IPS-20b (cell line): ENCODE measurements around the gene GAB1.

ENCODE experiments used
- H3K27ac ChIP-seq: one replicate; pipeline ENCODE4 v1.5.1; 2013; ENCODE audit warnings: low read length
- H3K27me3 ChIP-seq: 2 replicates; pipeline ENCODE4 v1.6.1; 2013; ENCODE audit warnings: mild to moderate bottlenecking, low read length, inconsistent platforms; ENCODE audit not compliant: insufficient read depth
- H3K36me3 ChIP-seq: 2 replicates; pipeline ENCODE4 v1.6.1; 2013; ENCODE audit warnings: low read depth, mild to moderate bottlenecking, inconsistent platforms, low read length, moderate library complexity; ENCODE audit not compliant: insufficient read depth
- H3K4me1 ChIP-seq: 2 replicates; pipeline ENCODE4 v1.6.1; 2013; ENCODE audit warnings: mild to moderate bottlenecking, control low read depth, inconsistent platforms, low read length, moderate library complexity; ENCODE audit not compliant: insufficient read depth
- H3K4me3 ChIP-seq: 2 replicates; pipeline ENCODE4 v1.5.1; 2013; ENCODE audit warnings: mild to moderate bottlenecking, low read length, inconsistent platforms
- H3K9ac ChIP-seq: 2 replicates; pipeline ENCODE4 v1.6.1; 2013; ENCODE audit warnings: low read depth, mild to moderate bottlenecking, inconsistent platforms, low read length, moderate library complexity
- H3K9me3 ChIP-seq: 2 replicates; pipeline ENCODE4 v1.6.1; 2013; ENCODE audit warnings: mild to moderate bottlenecking, low read depth, low read length, inconsistent platforms; ENCODE audit not compliant: insufficient read depth

The GAB1 gene

DNA sequence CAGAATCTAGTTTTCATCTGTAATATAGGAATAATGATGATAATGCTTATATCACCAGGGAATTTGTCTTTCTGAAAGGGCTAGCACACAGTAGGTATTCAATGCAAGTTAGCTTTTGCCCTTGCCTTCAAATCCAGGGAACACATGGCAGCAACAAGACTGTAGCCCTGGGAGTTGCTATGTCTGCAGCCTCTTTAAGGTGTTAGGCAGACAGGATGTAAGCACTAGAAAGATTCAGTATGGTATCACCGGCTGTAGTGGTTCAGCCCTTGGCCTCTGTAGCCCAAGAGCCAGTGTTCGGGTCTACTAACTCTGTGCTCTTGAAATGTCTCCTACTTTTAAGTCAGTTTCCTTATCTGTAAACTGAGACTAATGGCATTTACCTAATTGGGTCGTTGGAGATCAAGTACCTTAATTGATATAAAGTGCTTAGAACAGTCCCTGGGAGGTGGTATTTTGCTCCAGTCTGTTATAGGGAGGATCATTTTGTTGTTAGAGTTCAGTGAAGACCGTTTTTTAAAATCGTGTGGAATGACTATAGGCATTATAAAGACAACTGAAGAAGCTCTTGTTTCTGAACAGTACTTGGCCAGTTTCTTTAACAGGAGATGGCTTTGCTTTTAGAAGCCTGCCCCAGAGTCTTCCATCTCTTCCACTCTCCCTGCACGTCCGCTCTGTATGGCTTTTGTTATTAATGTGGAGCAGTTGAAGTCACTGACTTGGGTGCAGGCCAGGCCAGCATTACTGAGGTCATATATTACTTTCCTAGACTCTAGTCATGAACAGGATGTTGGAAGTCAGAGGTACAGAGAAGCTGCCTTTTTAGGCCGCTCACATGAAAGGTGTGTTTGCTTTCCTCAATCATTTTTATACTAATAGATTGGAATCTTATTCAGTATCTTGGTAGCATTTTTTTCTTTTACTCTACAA lies 44.8 kb downstream of the GAB1 start:
- H3K9ac ChIP-seq: no peak overlapping the region
- H3K4me3 ChIP-seq: no peak overlapping the region
- H3K9me3 ChIP-seq: no peaks in the 10 kb centered on the region
- peaks cover 37% of the 10 kb centered on the region for H3K4me1 ChIP-seq
- H3K27ac ChIP-seq: no peak overlapping the region
- no peaks in the 10 kb centered on the region for H3K27me3 ChIP-seq
- no peaks in the 10 kb centered on the region for H3K36me3 ChIP-seq

DNA sequence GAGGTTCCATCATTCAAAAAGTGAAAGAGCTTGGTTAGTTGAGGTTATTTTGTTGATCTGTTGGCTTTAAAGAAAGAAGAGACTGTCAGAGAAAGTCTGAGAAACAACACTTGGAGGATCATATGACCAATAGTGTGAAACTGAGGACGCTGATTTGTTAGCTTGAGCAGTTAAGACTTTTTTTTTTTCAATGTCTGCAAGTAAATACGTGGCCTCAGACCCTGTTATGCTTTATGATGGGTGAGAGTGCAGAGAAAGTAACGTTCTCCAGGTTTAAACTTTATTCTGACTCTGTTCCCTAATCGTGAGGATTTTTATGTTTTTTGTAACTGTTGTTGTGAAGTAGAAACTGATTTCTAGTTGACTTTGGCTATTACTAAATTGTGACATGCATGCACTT lies 45.9 kb downstream of the GAB1 start:
- H3K9me3 ChIP-seq: no peaks in the 10 kb centered on the region
- H3K9ac ChIP-seq: no peak overlapping the region
- H3K4me1 ChIP-seq: peaks cover 36% of the 10 kb centered on the region
- H3K27ac ChIP-seq: no peak overlapping the region
- no peaks in the 10 kb centered on the region for H3K36me3 ChIP-seq
- no peaks in the 10 kb centered on the region for H3K27me3 ChIP-seq
- no peak overlapping the region for H3K4me3 ChIP-seq

DNA sequence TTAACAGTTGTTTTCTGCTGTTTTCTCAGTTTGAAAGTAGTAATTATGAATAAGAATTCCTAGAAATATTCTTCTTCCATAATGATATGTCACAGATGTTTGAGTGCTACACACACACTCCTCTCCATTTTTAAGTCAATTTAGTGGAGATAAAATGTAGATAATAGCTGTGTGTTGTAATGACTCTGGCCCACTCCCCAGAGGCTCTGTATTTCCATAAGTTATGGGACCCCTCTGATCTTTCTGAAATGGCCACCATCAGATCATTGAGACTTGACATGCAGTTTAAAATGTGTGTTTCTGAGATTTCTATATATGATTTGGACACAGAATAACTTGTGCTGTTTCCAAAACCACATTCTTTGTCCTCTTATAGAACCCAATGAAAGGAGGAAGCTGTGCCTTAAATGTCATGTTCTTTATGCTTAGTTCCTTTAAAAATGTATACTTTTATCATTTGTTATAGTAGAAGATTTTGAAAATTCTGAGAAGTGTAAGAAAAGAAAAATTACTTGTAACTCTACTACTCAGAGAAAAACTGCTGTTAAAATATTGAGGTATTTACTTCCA lies 46.4 kb downstream of the GAB1 start:
- no peak overlapping the region for H3K27ac ChIP-seq

DNA sequence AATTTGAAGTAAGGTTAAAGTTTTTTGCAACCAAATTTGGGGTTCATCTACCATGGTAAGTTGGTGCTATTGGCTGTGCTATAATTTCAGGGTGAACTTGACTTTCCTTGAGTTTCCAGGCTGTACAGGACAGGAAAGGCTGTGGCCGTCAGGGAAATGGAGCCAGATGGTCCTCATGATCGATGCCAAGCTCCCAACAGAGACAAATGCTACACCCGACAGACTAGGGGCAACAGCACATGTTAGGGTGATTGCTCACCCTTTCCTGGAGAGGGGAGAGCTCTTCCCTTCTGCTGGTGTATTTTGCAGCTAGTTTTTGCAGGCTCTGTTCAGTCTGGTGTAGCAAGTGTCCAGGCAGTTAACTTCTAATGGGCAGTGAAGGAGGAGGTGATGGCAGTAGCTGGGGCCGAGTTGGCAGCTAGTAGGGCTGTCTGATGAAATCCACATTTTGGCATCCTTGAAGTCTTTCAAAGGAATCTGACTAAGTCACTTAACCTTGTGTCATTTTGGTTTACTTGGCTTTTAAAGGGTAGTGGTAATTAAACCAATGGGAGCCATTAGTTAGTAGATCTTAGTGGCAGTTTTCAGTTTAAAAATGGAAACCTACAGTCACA lies 47.8 kb downstream of the GAB1 start:
- Histone ChIP-seq H3K9ac (no peak overlapping the region), H3K9me3 (no peaks in the 10 kb centered on the region), H3K4me1 (peaks cover 27% of the 10 kb centered on the region), H3K36me3 (no peaks in the 10 kb centered on the region), H3K27ac (no peak overlapping the region), H3K4me3 (no peak overlapping the region), H3K27me3 (no peaks in the 10 kb centered on the region)

More for the DNA sequence above, 46.4 kb downstream of the GAB1 start:
- Histone ChIP-seq H3K4me3 (no peak overlapping the region), H3K27me3 (no peaks in the 10 kb centered on the region), H3K9me3 (no peaks in the 10 kb centered on the region), H3K36me3 (no peaks in the 10 kb centered on the region), H3K4me1 (peaks cover 35% of the 10 kb centered on the region), H3K9ac (no peak overlapping the region)

DNA sequence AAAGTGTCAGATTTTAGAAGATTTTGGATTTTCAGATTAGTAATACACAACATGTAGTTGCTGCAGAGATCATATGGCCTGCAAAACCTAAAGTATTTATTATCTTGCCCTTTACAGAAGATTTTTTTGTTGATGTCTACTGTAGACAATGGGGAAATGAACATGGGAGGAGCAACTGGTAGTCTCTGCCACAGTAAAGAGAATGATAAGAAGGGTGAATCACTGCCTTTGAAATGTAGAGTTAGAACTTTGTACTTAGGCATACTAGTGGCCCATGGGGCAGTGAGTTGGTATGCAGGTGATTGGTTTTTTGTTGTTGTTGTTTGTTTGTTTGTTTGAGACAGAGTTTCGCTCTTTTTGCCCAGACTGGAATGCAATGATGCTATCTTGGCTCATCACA lies 50.1 kb downstream of the GAB1 start:
- Histone ChIP-seq H3K27me3 (no peaks in the 10 kb centered on the region), H3K9me3 (no peaks in the 10 kb centered on the region), H3K9ac (no peak overlapping the region), H3K4me3 (no peak overlapping the region), H3K36me3 (no peaks in the 10 kb centered on the region), H3K27ac (no peak overlapping the region), H3K4me1 (peaks cover 30% of the 10 kb centered on the region)

DNA sequence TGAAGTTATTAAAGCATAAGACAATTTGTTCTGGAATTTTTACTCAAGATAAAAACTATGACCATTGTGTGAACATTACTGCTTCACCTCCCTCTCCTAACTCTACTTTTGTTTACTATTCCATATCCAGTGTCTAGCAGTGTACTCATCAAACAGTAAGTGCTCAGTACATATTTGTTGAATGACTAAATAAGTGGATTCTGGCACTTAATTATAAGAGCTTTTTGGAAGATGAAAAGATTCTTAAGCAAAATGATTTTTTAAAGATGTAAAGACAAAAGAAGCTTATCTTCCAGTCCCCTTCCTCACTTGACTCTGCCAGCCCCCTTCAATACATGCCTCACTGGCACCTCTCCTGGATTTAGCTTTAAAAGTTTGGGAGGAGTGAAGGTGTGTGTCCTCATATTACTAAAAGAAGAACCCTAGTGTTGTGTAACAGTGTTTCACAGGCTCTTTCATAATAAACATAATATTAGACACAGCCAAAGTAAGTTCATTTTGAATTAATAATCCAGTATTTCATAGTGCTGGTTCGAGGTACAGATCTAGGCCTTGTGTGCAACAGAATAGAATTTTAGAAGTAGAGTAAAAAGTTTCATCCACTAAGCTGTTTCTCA lies 53.0 kb downstream of the GAB1 start:
- no peak overlapping the region for H3K27ac ChIP-seq
- H3K4me3 ChIP-seq: no peak overlapping the region
- H3K4me1 ChIP-seq: peaks cover 21% of the 10 kb centered on the region

DNA sequence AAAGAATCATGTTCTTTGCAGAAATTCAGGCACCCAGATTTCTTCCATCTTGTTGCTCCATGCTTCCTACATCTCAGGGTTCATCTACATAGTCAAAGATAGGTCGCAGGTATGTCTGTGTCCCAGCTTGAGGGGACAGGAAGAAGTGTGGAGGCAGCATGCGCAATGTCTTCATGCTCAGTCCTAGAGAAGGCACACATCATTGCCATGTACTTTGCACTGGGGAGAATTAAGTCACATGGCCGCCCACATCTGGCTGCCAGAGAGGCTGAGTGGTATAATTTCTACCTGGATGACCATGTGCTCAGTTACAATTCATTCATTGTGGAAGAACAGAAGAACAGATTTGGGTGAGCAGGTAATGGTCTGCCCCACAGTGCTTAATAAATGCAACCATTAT lies 54.1 kb downstream of the GAB1 start:
- Histone ChIP-seq H3K27ac (no peak overlapping the region), H3K27me3 (no peaks in the 10 kb centered on the region), H3K9me3 (no peaks in the 10 kb centered on the region), H3K4me3 (no peak overlapping the region), H3K4me1 (peaks cover 21% of the 10 kb centered on the region), H3K9ac (peak overlapping the region; percentile 45; the same call in 1 of the 2 replicates), H3K36me3 (no peaks in the 10 kb centered on the region)

More for the DNA sequence above, 53.0 kb downstream of the GAB1 start:
- no peaks in the 10 kb centered on the region for H3K9me3 ChIP-seq
- no peaks in the 10 kb centered on the region for H3K27me3 ChIP-seq
- no peak overlapping the region for H3K9ac ChIP-seq
- H3K36me3 ChIP-seq: no peaks in the 10 kb centered on the region

DNA sequence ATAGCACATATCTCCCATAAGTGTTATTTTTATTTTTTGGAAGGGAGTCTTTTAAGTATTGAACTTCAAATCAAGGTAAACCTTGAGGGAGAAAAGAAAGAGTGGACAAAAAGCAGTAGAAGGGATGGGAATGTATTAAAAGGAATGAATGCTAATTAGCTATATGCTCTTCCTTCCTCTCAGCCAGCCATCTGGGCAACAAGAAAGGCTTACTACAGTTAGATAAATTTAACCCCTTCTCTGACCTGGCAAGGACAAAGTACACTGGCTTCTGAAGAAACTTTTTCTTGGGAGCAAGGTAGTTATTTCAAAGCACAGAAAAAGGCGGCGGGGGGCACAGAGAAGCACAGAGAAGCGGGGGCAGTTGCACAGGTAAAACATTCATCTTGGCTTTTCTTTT lies 54.6 kb downstream of the GAB1 start:
- Histone ChIP-seq H3K9ac (peak overlapping the region; percentile 45; the same call in 1 of the 2 replicates), H3K9me3 (no peaks in the 10 kb centered on the region), H3K4me3 (no peak overlapping the region), H3K27me3 (no peaks in the 10 kb centered on the region), H3K4me1 (peaks cover 21% of the 10 kb centered on the region), H3K36me3 (no peaks in the 10 kb centered on the region), H3K27ac (no peak overlapping the region)

DNA sequence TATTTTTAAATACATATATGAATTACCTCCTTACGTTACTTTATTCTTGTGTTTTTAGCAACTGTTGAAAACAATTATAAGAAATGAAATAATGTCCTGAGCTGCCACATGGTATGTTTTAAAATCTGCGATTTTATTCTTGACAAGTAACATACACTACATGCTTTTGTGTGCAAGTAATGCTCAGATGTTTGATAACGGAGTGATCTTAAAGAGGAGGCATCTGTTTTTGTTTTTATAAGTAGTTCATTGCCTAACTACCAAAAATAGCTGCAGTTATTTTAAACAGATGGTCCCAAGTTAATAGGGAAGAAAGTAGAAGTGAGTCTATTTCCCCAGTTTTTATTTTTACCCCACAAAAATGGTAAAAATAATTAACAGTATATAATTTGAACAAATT lies 55.2 kb downstream of the GAB1 start:
- peaks cover 19% of the 10 kb centered on the region for H3K4me1 ChIP-seq

DNA sequence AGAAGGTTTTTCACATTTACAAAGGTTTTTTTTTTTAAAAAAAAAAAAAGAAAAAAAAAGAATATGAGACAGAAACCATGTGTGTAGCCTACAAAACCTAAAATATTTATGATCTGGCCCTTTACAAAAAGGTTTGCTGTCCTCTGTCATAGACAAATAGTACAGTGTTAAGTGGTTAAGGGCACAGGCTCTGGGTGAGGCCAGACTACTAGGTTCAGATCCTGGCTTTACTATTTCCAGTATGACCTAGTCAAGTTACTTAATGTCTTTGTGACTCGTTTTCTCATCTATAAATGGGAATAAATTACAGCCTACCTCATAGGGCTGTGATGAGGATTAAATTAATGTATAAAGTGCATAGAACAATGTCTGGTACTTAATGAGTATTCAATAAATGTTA lies 56.5 kb downstream of the GAB1 start:
- Histone ChIP-seq H3K9me3 (no peaks in the 10 kb centered on the region), H3K27me3 (no peaks in the 10 kb centered on the region), H3K4me3 (no peak overlapping the region), H3K4me1 (peaks cover 21% of the 10 kb centered on the region), H3K36me3 (no peaks in the 10 kb centered on the region), H3K27ac (no peak overlapping the region), H3K9ac (no peak overlapping the region)

More for the DNA sequence above, 55.2 kb downstream of the GAB1 start:
- Histone ChIP-seq H3K9ac (no peak overlapping the region; the same call in 1 of the 2 replicates), H3K27ac (no peak overlapping the region), H3K36me3 (no peaks in the 10 kb centered on the region), H3K4me3 (no peak overlapping the region), H3K9me3 (no peaks in the 10 kb centered on the region), H3K27me3 (no peaks in the 10 kb centered on the region)

DNA sequence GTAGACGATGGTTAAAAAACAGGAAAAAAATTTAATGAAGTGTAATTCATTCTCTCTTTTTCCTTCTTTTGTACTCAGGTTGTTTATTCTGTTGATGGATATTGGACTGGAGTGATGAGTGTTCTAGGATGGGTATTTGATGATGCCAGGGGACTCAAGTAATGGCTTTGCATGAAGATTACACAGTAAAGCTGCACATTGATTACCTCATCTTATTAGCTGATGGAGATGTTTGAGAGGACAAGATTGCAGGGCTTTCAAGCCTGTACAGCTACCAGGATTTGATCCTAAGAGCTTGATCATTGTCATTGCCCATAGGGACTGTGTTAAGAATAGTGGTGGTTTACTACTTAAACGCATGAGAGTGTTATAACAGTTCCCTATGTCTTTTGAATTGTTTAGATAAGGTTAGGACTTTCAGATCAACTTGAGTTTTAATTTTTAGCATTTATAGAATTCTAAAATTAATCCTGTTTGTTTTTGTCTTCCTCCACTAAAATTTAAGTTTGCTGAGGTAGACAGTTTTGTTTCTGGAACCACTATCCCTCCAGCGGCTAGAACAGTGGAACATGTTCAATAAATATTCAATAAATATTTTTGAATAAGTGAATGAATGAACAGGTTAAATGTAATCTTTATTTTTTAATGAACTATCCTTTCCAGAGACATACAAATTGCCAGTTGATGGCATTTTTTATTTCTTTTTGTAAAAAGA lies 58.2 kb downstream of the GAB1 start:
- Histone ChIP-seq H3K9ac (no peak overlapping the region), H3K36me3 (no peaks in the 10 kb centered on the region), H3K27ac (no peak overlapping the region), H3K27me3 (no peaks in the 10 kb centered on the region), H3K4me1 (peaks cover 23% of the 10 kb centered on the region), H3K4me3 (no peak overlapping the region), H3K9me3 (no peaks in the 10 kb centered on the region)
